Suprapubic skin (tissue), 4 donors: Measurements from ENCODE around the gene LPGAT1. TPM values are rescaled to one million over a fixed set of nuclear protein-coding genes. Genes with fewer than 3 reads are reported as not detected.

ENCODE experiments used
- DNase-seq, 2 donors: peaks; one replicate each; pipeline ENCODE4 v3.0.0-alpha.2; 2019; ENCODE audit warnings: low spot score in 2 of 2
- H3K27ac ChIP-seq: fragments of 200-600 bp; sonication (generic); one replicate; pipeline ENCODE4 v1.5.1; 2019
- H3K27me3 ChIP-seq: fragments of 200-600 bp; sonication (generic); one replicate; pipeline ENCODE4 v1.5.1; 2019
- H3K36me3 ChIP-seq: fragments of 200-600 bp; sonication (generic); one replicate; pipeline ENCODE4 v1.5.1; 2019
- H3K4me1 ChIP-seq: fragments of 200-600 bp; sonication (generic); one replicate; pipeline ENCODE4 v1.5.1; 2019
- H3K4me3 ChIP-seq: fragments of 200-600 bp; sonication (generic); one replicate; pipeline ENCODE4 v1.5.1; 2019; ENCODE audit warnings: mild to moderate bottlenecking
- H3K9me3 ChIP-seq: fragments of 200-600 bp; sonication (generic); one replicate; pipeline ENCODE4 v1.5.1; 2019
- CTCF ChIP-seq, 2 donors: fragments of 200-600 bp in 1 of 2; fragments of 450-650 bp in 1 of 2; sonication (generic) in 1 of 2; IDR thresholded peaks; one replicate each; pipeline ENCODE4 v1.5.1; 2016 to 2019; ENCODE audit warnings: antibody characterized with exemption in 2 of 2, mild to moderate bottlenecking in 1 of 2, moderate library complexity in 1 of 2
- EP300 ChIP-seq: sonication (generic); formaldehyde crosslinking; IDR thresholded peaks from one replicate; pipeline ENCODE4 v1.6.1; 2017; ENCODE audit warnings: antibody characterized with exemption
- POLR2A ChIP-seq, 2 donors: fragments of 450-650 bp; IDR thresholded peaks; one replicate each; pipeline ENCODE4 v1.6.1; 2017; ENCODE audit warnings: antibody characterized with exemption in 2 of 2, mild to moderate bottlenecking in 2 of 2, moderate library complexity in 2 of 2
- POLR2AphosphoS5 ChIP-seq, 3 donors: sonication (generic); formaldehyde crosslinking; IDR thresholded peaks; one replicate each; pipeline ENCODE4 v1.6.1; 2017; ENCODE audit warnings: antibody characterized with exemption in 3 of 3
- WGBS: methylation state at CpG from one replicate; pipeline ENCODE4 v1.1.5; 2018; 5-methylcytosine and 5-hydroxymethylcytosine counted together
- total RNA-seq, 4 donors: library from RNA; depleted of rRNA; stranded (reverse); fragments of >200 nt; gene quantifications; one replicate each; pipeline ENCODE4 v1.1.0, GENCODE V29; 2016

LPGAT1 gene
- total RNA-seq, 4 donors from 2014 or later, result 15.8 to 26.2 (median 18.2) TPM

- H3K27me3 ChIP-seq, result no peaks in the 10 kb centered on the region
- no peak for DNase-seq
- H3K27ac ChIP-seq, result no peak overlapping the region
- no peaks in the 10 kb centered on the region for H3K4me1 ChIP-seq
- H3K4me3 ChIP-seq, result no peak overlapping the region
- TF ChIP-seq POLR2A (IDR thresholded peaks at IDR 0.05) (no peak), CTCF (IDR thresholded peaks at IDR 0.05) (no peak), EP300 (no peak), POLR2AphosphoS5 (IDR thresholded peaks at IDR 0.05) (no peak)
- 91% methylated on average over 11 of the region's 11 CpGs for WGBS
- H3K36me3 ChIP-seq, result peaks cover 14% of the 10 kb centered on the region
- H3K9me3 ChIP-seq, result no peaks in the 10 kb centered on the region
Observed at GRCh38 chr1:211789641-211790464, 40.7 kb downstream of the LPGAT1 start.

- Histone ChIP-seq H3K27ac (no peak overlapping the region), H3K4me1 (no peaks in the 10 kb centered on the region), H3K27me3 (no peaks in the 10 kb centered on the region), H3K4me3 (no peak overlapping the region), H3K36me3 (peaks cover 14% of the 10 kb centered on the region), H3K9me3 (no peaks in the 10 kb centered on the region)
- TF ChIP-seq POLR2A (IDR thresholded peaks at IDR 0.05) (no peak), EP300 (no peak), CTCF (IDR thresholded peaks at IDR 0.05) (no peak), POLR2AphosphoS5 (IDR thresholded peaks at IDR 0.05) (no peak)
- 69% methylated on average over 4 of the region's 4 CpGs for WGBS
- DNase-seq, result no peak
Observed at GRCh38 chr1:211788626-211789025, 41.9 kb downstream of the LPGAT1 start.

GRCh38 chr1:211783897-211784296, 46.7 kb downstream of the LPGAT1 start:
- no peak for TF ChIP-seq POLR2A (IDR thresholded peaks at IDR 0.05)
- no peak for TF ChIP-seq POLR2AphosphoS5 (IDR thresholded peaks at IDR 0.05)
- no peak for TF ChIP-seq CTCF (IDR thresholded peaks at IDR 0.05)
- no peak for TF ChIP-seq EP300
- Histone ChIP-seq H3K9me3 (no peaks in the 10 kb centered on the region), H3K27me3 (no peaks in the 10 kb centered on the region), H3K27ac (no peak overlapping the region), H3K4me3 (no peak overlapping the region), H3K4me1 (peaks cover 5% of the 10 kb centered on the region), H3K36me3 (peaks cover 6% of the 10 kb centered on the region)
- WGBS, result 68% methylated on average over 1 of the region's 1 CpG
- DNase-seq, result no peak

- TF ChIP-seq EP300, result no peak
- no peak overlapping the region for H3K4me3 ChIP-seq
- H3K36me3 ChIP-seq, result peaks cover 5% of the 10 kb centered on the region
- H3K4me1 ChIP-seq, result peaks cover 5% of the 10 kb centered on the region
- 76% methylated on average over 4 of the region's 4 CpGs for WGBS
- H3K9me3 ChIP-seq, result no peaks in the 10 kb centered on the region
- no peaks in the 10 kb centered on the region for H3K27me3 ChIP-seq
- DNase-seq, result no peak
- no peak overlapping the region for H3K27ac ChIP-seq
Observed at GRCh38 chr1:211783266-211783665, 47.3 kb downstream of the LPGAT1 start.

GRCh38 chr1:211781260-211781659, 49.3 kb downstream of the LPGAT1 start:
- 14% methylated on average over 2 of the region's 2 CpGs for WGBS
- no peak overlapping the region for H3K4me3 ChIP-seq
- TF ChIP-seq POLR2A (IDR thresholded peaks at IDR 0.05) (no peak), POLR2AphosphoS5 (IDR thresholded peaks at IDR 0.05) (no peak), CTCF (IDR thresholded peaks at IDR 0.05) (no peak), EP300 (no peak)
- H3K4me1 ChIP-seq, result peaks cover 5% of the 10 kb centered on the region
- peaks cover 7% of the 10 kb centered on the region for H3K36me3 ChIP-seq
- H3K27ac ChIP-seq, result no peak overlapping the region
- no peaks in the 10 kb centered on the region for H3K9me3 ChIP-seq
- no peak for DNase-seq
- H3K27me3 ChIP-seq, result no peaks in the 10 kb centered on the region
